ENCODE measurements around the gene SH3TC1.

DNA sequence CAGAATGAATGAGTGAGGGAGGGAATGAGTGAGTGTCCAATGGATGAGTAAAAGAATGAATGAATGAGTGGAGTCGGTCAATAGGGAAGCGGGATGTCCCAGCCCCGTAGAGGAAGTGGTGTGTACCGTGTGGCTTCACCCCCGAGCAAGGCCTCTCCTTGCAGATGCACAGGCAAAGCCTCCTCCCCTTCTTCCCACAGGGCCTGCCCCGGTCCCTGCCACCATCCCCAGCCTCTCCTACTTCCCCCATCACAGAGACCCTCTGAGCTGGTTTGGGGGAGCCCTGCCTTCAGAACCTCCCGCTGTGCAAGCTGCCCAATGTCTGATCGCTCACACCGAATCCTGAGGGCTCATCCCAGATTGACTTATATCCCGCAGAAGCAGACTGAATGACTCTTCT lies 84.1 kb downstream of the SH3TC1 start:
- no peak for TF ChIP-seq POLR2AphosphoS5 (IDR thresholded peaks at IDR 0.05; ENCODE audit: borderline replicate concordance, low read depth, low read length)
- TF ChIP-seq EZH2 (IDR thresholded peaks at IDR 0.05) = no peak
